Measurements from ENCODE around the gene CARD6.

- TF ChIP-seq TAF1 (IDR thresholded peaks at IDR 0.05; ENCODE audit: borderline replicate concordance, low read depth, low read length) (no peak), POLR2AphosphoS5 (IDR thresholded peaks at IDR 0.05; ENCODE audit: low read depth, low read length) (no peak; the same call in 1 of the 2 replicates)
Observed at GRCh38 chr5:40828021-40828631, 13.0 kb upstream of the CARD6 start.
